NCI-H345 treated with DMSO at 0.1 percent for 48 hours (cell line): ENCODE data around the gene PHTF2.
"Not testable (repeated sequence)": the region's sequence is repeated elsewhere in the genome, so short reads cannot be mapped to it uniquely, and the experiment has no call there.

Experiments used
- DNase-seq: peaks from one replicate; lab custom pipeline; 2025; ENCODE audit not compliant: unreplicated experiment; lab: John Stamatoyannopoulos, UW

PHTF2 gene

DNA sequence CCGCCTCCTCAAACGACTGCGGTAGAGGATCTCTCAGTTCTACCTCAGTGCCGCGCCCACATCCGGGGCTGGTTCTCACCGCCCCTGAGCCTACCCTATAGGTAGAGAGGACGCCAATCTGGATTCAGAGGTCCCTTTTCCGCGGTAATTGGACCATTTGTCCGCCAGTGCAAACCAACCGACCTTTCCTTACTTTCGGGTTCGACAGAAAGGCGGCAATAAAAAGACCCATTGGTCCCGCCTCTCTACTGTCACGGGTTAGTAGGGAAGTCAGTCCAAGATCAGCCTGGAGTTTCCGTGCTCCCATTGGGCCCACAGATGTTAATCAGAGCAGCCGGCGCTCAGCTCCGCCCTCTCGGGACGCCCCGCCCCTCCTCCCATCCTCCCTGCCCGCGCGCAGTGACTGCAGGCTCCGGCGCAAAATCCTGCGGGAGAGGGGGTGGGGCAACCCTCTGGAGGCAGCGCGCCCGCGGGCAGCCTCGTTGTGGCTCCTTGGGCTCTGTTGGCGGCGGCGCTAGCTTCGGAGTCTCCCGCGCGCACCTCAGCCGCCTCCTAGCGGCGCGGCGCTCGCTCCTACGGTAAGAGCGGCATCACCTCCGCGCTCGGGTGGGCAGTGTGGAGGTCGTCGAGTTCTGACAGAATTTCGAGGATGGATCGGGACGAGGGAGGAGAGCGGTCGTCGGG lies at the start of gene PHTF2, which contains the start of gene TMEM60:
TSS of gene PHTF2 (plus strand) at position 380 of the 684 bp plus-strand sequence.
TSS of gene TMEM60 (minus strand) at position 41 of the 684 bp plus-strand sequence. CDS start 4,061 bp downstream, outside the sequence.
- DNase-seq, result peak; percentile 98

DNA sequence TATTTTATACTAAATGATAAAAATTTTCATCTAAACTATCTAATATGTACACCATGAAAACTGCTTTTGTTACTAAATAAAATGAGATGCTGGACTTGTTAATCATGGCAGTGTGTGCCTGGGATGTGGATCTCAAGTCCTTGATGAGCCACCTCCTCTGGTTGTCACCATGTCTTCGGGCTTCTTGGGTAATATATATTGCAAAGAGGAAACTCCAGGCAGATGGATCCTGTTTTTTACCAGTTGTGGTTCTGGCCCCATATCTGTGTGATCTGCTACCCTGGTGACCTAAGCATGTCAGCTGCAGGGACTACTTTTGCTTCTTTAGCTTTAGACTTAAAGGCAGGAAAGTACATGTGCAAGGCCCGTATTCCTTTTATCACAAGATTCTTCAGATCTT lies 46.6 kb upstream of the PHTF2 start:
- DNase-seq, result no peak

DNA sequence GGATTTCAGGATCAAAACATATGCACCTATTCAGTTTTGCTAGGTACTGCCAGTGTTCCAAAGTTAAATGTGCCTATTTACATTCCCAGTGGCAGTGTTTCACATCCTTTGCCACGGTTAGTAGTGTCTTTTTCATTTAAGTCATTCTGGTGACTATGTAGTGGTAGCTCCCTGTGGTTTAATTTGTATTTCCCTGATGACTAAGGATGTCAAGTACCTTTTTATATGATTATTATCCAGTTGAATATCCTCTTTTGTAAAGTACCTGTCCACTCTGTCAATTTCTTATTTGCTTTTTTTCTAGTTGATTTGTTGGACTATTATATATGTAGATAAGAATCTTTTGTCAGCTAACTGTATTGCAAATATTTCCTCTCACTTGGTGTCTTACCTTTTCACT lies 45.4 kb upstream of the PHTF2 start:
- DNase-seq, result peak; percentile 62

DNA sequence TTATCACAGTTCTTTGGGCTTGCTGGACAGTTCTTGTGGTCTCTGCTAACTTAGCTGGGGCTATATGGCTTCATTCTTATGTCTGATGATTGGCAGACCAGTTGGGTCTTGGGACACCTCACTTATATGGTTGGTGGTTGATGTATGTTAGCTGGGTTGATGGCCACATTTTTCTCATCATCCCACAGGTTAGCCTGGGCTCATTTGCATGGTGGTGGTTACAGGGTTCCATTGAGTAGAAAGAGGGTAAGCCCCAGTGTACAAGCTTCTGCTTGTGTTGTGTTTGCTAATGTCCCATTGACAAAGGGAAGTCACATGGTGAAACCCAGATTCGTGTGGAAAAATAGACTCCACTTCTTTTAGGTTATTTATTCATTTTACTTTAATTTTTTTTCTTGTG lies 41.0 kb upstream of the PHTF2 start:
- DNase-seq, result no peak

DNA sequence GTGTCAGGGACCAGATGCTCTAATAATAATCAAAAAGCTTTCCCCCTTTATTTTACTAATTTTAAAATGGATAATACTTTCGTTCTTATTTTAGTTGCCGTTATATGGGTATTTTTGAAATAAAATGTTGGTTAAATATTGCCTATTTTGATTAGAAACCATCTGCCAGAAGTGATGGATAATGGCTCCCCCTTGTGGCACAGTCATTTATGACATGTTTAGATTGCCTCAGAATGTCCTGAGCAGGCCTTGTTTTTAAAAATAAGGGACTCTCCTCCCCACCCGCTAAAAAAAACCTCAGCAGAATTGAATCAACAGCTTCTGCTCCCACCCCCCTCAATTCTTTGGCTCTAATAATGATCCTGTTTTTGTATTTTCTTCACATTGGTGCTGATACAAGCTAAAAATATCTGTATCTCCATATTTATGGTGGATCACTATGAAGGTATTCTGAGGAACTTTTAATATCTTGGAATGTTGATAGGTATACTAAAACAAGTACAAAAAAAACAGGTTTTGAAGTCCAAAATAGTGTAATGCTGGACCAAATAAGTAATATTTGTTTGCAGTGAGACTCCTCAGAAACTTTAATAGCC lies 39.2 kb upstream of the PHTF2 start:
- peak; percentile 27 for DNase-seq

DNA sequence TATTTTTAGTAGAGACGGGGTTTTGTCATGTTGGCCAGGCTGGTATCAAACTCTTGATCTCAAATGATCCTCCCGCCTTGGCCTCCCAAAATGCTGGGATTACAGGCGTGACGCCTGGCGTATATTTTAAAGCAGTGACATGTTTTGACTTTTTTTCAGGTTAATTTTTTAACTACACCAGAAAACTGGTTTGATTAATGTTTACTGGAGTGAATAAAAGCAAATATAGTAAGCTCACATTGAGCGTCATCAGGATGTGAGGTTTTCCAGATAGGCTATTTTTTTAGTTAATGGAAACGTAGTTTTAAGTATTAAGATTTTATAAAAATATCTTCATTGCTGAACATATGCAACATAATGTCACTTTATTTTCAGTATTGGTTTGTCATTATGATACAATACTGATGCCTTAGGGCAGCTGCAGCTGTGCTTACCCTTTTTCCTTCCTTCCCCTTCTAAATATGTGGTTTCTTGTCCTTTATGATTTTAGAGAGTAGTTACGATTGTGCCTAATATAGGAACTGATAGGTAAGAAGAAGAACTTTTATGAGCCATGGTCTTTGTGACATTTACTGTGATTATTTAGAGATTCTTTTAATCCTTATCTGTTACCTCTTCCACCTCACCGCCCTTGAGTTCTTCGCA lies 37.6 kb upstream of the PHTF2 start:
- no peak for DNase-seq

DNA sequence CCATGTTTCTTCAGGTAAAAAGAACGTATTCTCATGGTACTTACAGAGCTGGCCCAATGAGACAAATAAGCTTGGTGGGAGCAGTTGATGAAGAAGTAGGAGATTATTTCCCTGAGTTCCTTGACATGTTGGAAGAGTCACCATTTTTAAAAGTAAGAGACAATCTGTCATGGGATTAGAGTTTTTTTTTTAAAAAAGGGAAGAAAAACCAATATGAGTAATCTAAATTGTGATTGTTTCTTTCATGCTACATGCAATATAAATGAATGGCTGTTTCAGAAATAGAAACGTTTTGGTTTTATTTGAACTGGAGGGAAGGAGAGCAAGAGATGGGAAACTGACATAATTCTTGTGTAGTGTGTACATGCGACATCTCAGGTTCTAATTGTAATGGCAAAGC lies 33.1 kb upstream of the PHTF2 start:
- DNase-seq, result no peak

DNA sequence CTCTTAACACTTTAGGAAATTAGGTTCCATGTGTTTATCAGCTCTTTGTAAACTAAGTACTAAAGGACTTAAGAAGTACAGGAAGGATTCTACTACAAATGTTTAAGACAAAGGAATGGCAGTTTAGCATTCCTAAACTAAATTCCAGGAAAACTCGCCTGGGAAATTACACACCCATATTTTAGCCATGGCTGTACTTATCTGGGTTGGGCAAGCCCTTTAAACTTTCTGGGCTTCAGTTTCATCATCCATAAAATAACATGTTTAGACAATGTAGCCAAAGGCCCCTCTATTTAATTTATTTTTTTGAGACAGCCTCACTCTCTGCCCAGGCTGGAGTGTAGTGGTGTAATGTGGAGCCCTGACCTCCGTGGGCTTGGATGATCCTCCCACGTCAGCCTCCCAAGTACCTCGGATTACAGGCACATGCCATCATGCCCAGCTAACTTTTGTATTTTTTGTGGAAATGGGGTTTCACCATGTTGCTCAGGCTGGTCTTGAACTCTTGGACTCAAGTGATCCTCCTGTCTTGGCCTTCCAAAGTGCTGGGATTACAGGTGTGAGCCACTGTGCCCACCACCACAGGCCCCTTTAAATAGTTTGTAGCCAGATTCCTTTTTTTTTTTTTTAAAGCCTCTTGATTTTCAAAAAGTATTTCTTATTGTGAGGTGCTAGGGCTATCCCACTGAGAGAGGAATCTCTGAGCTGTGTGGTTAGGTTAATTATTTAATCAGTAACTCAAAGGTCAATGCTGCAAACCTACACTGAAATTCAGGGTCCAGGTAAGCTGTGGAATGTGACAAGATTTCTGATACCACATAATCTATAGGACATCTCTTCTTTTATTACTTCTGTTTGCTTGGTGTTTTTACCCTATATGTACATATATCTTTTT lies 32.4 kb upstream of the PHTF2 start:
- no peak for DNase-seq

DNA sequence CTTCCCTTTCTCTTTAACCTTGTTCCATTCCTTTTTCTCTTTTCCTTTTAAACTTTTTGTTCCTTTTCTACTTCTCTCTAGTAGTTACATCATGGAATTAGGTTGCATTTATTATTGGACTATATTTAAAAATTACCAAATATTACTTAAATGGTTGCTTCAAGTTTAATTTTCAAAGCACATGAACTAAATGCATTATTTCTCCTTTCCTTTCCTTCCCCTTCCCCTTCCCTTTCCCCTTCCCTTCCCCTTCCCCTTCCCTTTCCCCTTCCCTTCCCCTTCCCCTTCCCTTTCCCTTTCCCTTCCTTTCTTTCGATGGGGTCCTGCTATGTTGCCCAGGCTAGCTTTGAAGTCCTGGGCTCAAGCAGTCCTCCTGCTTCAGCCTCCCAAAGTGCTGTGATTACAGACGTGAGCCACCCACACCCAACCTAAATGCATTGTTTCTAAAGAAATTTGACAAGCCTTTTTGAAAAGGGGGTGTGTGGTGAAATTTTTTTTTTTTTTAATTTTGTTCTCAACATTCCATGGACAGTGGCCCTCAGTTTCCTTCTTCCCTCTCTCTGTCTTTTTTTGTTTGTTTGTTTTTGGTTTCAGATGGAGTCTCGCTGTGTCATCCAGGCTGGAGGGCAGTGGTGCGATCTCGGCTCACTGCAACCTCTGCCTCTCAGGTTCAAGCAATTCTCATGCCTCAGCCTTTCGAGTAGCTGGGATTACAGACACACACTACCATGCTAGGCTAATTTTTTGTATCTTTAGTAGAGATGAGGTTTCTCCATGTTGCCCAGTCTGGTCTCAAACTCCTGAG lies 31.6 kb upstream of the PHTF2 start:
- no peak for DNase-seq

DNA sequence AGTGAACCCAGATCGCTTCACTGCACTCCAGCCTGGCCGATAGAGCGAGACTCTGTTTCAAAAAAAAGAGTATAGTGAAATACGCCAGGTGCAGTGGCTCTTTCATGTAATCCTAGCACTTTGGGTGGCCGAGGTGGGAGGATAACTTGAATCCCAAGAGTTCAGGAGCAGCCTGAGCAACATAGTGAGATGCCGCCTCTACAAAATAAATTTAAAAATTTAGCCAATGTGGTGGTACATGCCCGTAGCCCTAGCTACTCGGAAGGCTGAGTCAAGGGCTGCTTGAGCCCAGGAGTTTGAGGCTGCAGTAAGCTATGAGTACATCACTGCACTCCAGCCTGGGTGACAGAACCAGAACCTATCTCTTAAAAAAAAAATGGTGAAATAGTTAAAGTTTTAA lies 28.3 kb upstream of the PHTF2 start:
- no peak for DNase-seq

DNA sequence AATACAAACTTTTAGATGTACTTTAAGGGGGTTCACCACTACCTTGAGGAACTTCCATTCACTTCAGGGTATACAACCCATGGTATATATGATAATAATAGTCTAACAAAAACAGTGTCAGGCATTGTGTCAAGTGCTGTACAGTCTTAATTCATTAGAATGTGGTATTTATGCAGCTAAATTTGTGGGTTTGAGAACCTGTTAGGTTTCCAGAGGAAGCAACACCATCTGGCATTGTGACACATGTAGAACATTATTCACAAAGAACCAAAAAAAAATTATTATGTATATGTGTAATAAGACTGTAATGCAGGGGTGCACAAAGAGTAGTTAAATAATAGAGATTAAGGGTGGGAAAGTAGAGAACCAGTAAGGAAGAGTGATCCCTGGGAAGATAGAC lies 26.7 kb upstream of the PHTF2 start:
- no peak for DNase-seq

DNA sequence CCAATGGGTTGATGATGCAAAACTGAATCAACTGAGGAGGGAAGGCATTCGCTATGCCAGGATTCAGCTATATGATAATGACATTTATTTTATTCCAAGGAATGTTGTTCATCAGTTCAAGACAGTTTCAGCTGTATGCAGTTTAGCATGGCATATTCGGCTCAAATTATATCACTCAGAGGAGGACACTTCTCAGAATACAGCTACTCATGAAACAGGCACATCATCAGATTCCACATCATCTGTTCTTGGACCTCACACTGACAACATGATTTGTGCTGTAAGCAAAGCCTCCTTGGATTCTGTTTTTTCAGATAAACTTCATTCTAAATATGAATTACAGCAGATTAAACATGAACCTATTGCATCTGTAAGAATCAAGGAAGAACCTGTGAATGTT lies 20.0 kb upstream of the PHTF2 start:
- no peak for DNase-seq

DNA sequence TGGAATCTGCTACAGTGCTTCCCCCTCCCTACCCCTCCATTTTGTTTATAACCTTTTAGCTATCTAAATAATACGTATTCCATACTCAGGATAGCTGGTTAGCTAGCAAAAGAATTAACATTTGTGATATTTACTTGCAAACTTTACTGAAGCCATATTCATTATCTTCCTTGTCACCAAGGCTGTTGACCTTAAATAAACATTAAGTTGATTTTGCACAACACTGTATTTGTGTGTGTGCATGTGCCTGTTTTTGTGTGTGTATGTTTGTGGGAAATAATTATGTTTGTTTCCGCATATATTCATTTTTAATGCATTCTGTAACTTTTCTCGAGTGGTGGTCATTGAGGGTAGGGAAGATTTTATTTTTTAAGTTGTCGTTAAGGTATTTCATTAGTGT lies 16.2 kb upstream of the PHTF2 start:
- DNase-seq, result no peak

DNA sequence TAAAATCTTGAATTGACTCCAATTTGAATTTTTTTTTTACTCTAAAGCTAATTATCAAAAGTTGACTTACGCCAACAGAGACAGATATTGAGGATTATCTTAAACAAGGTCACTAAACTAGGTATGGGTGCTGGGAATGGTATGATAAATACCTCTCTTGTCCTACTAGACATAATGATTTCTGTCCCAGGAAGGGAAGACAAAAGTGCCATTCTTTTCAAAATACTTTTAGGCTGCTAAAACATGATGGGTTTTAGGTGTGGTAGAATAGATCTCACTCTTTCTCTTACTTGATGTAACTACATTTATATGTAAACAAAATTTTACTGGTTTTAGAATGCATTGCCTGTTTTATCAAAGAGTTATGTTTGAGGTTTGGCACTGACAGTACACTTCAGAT lies 15.5 kb upstream of the PHTF2 start:
- DNase-seq, result no peak

DNA sequence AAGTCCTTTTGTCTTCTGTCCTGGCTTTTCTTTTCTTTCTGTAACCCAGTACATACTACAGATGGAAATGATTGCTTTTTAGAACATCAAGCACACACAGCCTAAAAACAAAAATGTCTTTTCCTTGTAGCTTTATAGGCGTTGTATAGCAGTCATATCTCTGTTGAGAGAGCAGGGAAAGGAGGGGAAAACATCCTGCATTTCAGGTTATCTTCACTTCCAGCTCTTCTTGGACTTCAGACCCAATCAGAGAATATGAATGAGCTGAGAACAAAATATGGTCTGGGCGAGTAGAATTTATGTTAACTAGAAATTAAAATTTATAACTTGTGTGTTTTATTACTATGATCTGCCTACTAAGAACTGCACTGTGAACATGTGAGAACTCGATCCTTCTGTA lies 15.0 kb upstream of the PHTF2 start:
- no peak for DNase-seq

DNA sequence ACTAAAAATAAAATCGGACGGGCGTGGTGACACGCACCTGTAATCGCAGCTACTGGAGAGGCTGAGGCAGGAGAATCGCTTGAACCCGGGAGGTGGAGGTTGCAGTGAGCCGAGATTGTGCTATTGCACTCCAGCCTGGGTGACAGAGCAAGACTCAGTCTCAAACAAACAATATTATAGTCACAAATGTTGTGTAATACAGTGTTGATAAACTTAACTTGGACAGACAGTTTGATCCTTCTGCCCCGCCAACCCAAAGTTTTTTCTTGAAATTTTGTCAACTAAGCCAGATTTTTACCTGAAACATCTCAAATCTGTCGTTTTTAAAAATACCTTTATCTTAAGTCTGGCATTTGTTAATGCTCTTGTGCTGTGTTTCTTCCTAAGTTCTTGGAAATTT lies 14.1 kb upstream of the PHTF2 start:
- not testable (repeated sequence) for DNase-seq

DNA sequence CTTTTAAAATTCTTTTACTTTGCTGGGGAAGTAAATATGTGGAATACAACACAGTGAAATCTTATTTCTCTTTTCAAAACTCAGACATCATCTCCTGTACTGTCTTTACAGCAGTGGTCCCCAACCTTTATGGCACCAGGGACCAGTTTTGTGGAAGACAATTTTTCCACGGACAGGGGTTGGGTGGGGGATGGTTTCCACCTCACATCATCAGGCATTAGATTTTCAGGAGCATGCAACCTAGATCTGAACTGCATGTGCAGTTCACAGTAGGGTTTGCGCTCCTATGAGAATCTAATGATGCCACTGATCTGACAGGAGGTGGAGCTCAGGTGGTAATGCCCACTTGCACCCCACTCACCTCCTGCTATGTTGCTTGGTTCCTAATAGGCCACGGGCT lies 12.6 kb upstream of the PHTF2 start:
- no peak for DNase-seq

DNA sequence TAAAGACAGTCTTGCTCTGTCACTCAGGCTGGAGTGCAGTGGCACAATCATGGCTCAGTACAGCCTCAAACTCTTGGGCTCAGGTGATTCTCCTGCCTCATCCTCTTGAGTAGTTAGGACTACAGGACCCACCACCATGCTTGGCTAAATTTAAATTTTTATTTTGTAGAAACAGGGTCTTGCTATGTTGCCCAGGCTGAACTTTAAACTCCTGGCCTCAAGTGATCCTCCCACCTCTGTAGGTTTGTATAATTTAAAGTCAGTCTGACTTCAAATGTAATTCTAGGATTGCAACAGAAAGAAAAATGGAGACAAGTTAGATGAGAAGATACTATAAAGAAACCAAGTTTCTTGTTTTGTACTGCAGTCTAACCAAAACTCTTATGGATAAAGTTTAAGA lies 11.8 kb upstream of the PHTF2 start:
- DNase-seq, result no peak

DNA sequence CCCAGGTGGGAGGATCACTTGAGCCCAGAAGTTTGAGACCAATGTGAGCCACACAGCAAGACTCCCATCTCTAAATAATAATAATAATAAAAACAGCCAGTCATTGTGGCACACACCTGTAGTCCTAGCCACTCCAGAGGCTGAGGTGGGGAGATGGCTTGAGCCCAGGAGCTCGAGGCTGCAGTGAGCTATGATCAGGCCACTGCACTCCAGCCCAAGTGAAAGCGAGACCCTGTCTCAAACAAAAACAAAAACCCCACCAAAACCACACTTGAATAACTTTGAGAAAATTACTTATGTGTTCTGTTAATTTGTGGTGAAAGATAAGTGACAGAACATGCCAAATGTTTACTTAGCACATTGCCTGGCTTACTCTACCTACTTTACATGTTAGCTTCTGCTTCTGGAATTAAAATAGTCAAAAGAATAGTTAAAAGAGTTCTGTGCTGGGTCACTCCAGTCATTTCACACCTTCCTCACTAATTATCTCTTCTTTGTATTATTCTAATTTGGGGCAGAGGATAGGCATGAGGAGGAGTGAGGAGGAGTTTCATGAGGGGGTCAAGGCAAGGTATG lies 10.2 kb upstream of the PHTF2 start:
- DNase-seq, result no peak

DNA sequence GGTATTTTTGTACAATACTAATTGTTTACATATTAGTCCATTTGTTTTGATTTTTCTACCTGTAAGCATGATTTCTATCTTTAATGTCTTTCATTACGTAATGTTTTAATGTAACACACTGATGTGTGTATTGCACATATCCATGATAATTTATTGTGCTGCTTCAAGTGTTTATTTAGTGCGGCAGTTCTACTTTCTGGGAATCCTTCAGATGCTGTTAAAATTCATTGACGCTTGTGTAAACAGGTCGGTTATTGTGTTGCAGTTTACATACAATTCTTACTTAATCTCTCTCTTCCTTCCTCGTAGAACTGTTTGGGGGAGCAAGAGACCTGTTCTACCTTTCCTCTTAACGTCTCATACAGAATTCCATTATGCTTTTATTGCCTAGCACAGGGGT lies 7.2 kb upstream of the PHTF2 start:
- DNase-seq, result peak; percentile 36
